ENCODE results near the gene ZNF200. TPM values are rescaled to one million over a fixed set of nuclear protein-coding genes. Genes with fewer than 3 reads are reported as not detected.

ZNF200 gene
- polyA plus RNA-seq, 1 experiment = 4.0 TPM

GRCh38 chr16:3268294-3268693, 33.3 kb upstream of the ZNF200 start:
- no peak for DNase-seq (ENCODE audit: low read depth)
- TF ChIP-seq, protein P1, sequence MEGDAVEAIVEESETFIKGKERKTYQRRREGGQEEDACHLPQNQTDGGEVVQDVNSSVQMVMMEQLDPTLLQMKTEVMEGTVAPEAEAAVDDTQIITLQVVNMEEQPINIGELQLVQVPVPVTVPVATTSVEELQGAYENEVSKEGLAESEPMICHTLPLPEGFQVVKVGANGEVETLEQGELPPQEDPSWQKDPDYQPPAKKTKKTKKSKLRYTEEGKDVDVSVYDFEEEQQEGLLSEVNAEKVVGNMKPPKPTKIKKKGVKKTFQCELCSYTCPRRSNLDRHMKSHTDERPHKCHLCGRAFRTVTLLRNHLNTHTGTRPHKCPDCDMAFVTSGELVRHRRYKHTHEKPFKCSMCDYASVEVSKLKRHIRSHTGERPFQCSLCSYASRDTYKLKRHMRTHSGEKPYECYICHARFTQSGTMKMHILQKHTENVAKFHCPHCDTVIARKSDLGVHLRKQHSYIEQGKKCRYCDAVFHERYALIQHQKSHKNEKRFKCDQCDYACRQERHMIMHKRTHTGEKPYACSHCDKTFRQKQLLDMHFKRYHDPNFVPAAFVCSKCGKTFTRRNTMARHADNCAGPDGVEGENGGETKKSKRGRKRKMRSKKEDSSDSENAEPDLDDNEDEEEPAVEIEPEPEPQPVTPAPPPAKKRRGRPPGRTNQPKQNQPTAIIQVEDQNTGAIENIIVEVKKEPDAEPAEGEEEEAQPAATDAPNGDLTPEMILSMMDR (IDR thresholded peaks at IDR 0.05; ENCODE audit: insufficient read depth, low read depth, low read length) = no peak
- ChIA-PET POLR2A (interaction anchor here (0.6 kb wide), 1 partner anchor 845 kb away, joined by 3 read pairs; no protein-coding TSS in a partner anchor), CTCF (interaction anchor here (0.6 to 2.5 kb wide), 5 partner anchors 10 to 232 kb away, joined by 3 to 14 read pairs (median 10); partner anchors contain the start of genes CLUAP1 and ZNF263)
- H3K27me3 ChIP-seq (ENCODE audit: control insufficient read depth, insufficient read depth, low read length) = no peaks in the 10 kb centered on the region
- H3K36me3 ChIP-seq (ENCODE audit: control insufficient read depth, insufficient read depth, low read length) = no peaks in the 10 kb centered on the region
- H3K4me3 ChIP-seq (ENCODE audit: low read depth, low read length) = no peak overlapping the region

- TF ChIP-seq, protein P1 (IDR thresholded peaks at IDR 0.05; ENCODE audit: insufficient read depth, low read depth, low read length) = peak; percentile 85
- POLR2A ChIA-PET = no interaction called here
- CTCF ChIA-PET = interaction anchor here (0.6 to 2.5 kb wide), 28 partner anchors 8 to 578 kb away, joined by 3 to 15 read pairs (median 3); partner anchors contain the start of genes CLUAP1, NAA60, TIGD7 and ZNF200
- Histone ChIP-seq H3K36me3 (ENCODE audit: control insufficient read depth, insufficient read depth, low read length) (no peaks in the 10 kb centered on the region), H3K27me3 (ENCODE audit: control insufficient read depth, insufficient read depth, low read length) (no peaks in the 10 kb centered on the region), H3K4me3 (ENCODE audit: low read depth, low read length) (no peak overlapping the region)
- peak; percentile 51 for DNase-seq (ENCODE audit: low read depth)
Measured at GRCh38 chr16:3266873-3267537, 32.0 kb upstream of the ZNF200 start.

- H3K27me3 ChIP-seq (ENCODE audit: control insufficient read depth, insufficient read depth, low read length) = no peaks in the 10 kb centered on the region
- DNase-seq (ENCODE audit: low read depth) = peak; percentile 86
- H3K4me3 ChIP-seq (ENCODE audit: low read depth, low read length) = peak overlapping the region; percentile 91
- TF ChIP-seq, protein P1 (IDR thresholded peaks at IDR 0.05; ENCODE audit: insufficient read depth, low read depth, low read length) = peak; percentile 36; the same call in 1 of the 2 replicates
- POLR2A ChIA-PET = no interaction called here
- H3K36me3 ChIP-seq (ENCODE audit: control insufficient read depth, insufficient read depth, low read length) = no peaks in the 10 kb centered on the region
- CTCF ChIA-PET = interaction anchor here (0.8 to 2.0 kb wide), 4 partner anchors 8 to 238 kb away, joined by 3 to 9 read pairs (median 4); partner anchors contain the start of genes MEFV and ZNF263
Measured at GRCh38 chr16:3264137-3265036, 29.4 kb upstream of the ZNF200 start.

GRCh38 chr16:3262517-3262916, 27.6 kb upstream of the ZNF200 start:
- H3K4me3 ChIP-seq (ENCODE audit: low read depth, low read length) = no peak overlapping the region
- CTCF ChIA-PET = interaction anchor here (0.9 kb wide), 1 partner anchor 12 kb away, joined by 4 read pairs; no protein-coding TSS in a partner anchor
- POLR2A ChIA-PET = no interaction called here
- H3K27me3 ChIP-seq (ENCODE audit: control insufficient read depth, insufficient read depth, low read length) = no peaks in the 10 kb centered on the region
- no peaks in the 10 kb centered on the region for H3K36me3 ChIP-seq (ENCODE audit: control insufficient read depth, insufficient read depth, low read length)
- DNase-seq (ENCODE audit: low read depth) = no peak
- TF ChIP-seq, protein P1 (IDR thresholded peaks at IDR 0.05; ENCODE audit: insufficient read depth, low read depth, low read length) = no peak

DNA sequence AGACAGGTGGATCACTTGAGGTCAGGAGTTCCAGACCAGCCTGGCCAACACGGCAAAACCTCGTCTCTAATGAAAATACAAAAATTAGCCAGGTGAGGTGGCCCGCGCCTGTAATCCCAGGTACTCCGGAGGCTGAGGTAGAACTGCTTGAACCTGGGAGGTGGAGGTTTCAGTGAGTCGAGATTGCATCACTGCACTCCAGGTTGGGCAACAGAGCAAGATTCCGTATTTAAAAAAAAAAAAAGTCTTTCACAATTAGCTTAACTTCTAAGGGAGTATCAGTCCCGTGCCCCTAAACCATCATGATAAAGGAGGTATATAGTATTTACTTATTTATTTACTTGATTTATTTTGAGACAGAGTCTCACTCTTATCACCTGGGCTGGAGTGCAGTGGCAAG, 24.9 kb upstream of the ZNF200 start:
- no peak for DNase-seq (ENCODE audit: low read depth)
- CTCF ChIA-PET = no interaction called here
- Histone ChIP-seq H3K27me3 (ENCODE audit: control insufficient read depth, insufficient read depth, low read length) (no peaks in the 10 kb centered on the region), H3K36me3 (ENCODE audit: control insufficient read depth, insufficient read depth, low read length) (no peaks in the 10 kb centered on the region), H3K4me3 (ENCODE audit: low read depth, low read length) (no peak overlapping the region)
- POLR2A ChIA-PET = no interaction called here
- TF ChIP-seq, protein P1 (IDR thresholded peaks at IDR 0.05; ENCODE audit: insufficient read depth, low read depth, low read length) = no peak
